Measurements from ENCODE around the gene ULK1. TPM values are rescaled to one million over a fixed set of nuclear protein-coding genes. Genes with fewer than 3 reads are reported as not detected.

Gene ULK1
- total RNA-seq, 1 donor from 2014 or later, result 56.1 TPM

- H3K27ac Mint-ChIP-seq (ENCODE audit: unreplicated experiment), result no peak overlapping the region
- peaks cover 18% of the 10 kb centered on the region for H3K36me3 Mint-ChIP-seq (ENCODE audit: low read depth)
- H3K4me1 Mint-ChIP-seq (ENCODE audit: low read depth), result no peaks in the 10 kb centered on the region
- no peaks in the 10 kb centered on the region for H3K27me3 Mint-ChIP-seq (ENCODE audit: low read depth)
- TF ChIP-seq CTCF (IDR thresholded peaks at IDR 0.05), result no peak
- H3K9me3 Mint-ChIP-seq (ENCODE audit: low read depth), result no peaks in the 10 kb centered on the region
- peak; percentile 10 for DNase-seq (ENCODE audit: low spot score)
- H3K4me3 Mint-ChIP-seq (ENCODE audit: unreplicated experiment), result no peak overlapping the region
These were observed 43.7 kb downstream of the ULK1 start for GRCh38 chr12:131938082-131938481.

GRCh38 chr12:131939007-131939406 is 44.6 kb downstream of the ULK1 start:
- H3K4me1 Mint-ChIP-seq (ENCODE audit: low read depth), result no peaks in the 10 kb centered on the region

GRCh38 chr12:131940141-131940547 is 45.7 kb downstream of the ULK1 start:
- no peaks in the 10 kb centered on the region for H3K27me3 Mint-ChIP-seq (ENCODE audit: low read depth)
- H3K9me3 Mint-ChIP-seq (ENCODE audit: low read depth), result no peaks in the 10 kb centered on the region
- H3K4me3 Mint-ChIP-seq (ENCODE audit: unreplicated experiment), result no peak overlapping the region
- no peak overlapping the region for H3K27ac Mint-ChIP-seq (ENCODE audit: unreplicated experiment)
- H3K4me1 Mint-ChIP-seq (ENCODE audit: low read depth), result no peaks in the 10 kb centered on the region
- peaks cover 15% of the 10 kb centered on the region for H3K36me3 Mint-ChIP-seq (ENCODE audit: low read depth)
- peak; percentile 41 for DNase-seq (ENCODE audit: low spot score)
- no peak for TF ChIP-seq CTCF (IDR thresholded peaks at IDR 0.05)

More at GRCh38 chr12:131939007-131939406, 44.6 kb downstream of the ULK1 start:
- Mint-ChIP-seq H3K27ac (ENCODE audit: unreplicated experiment) (no peak overlapping the region), H3K4me3 (ENCODE audit: unreplicated experiment) (no peak overlapping the region), H3K36me3 (ENCODE audit: low read depth) (peaks cover 14% of the 10 kb centered on the region), H3K9me3 (ENCODE audit: low read depth) (no peaks in the 10 kb centered on the region), H3K27me3 (ENCODE audit: low read depth) (no peaks in the 10 kb centered on the region)
- no peak for TF ChIP-seq CTCF (IDR thresholded peaks at IDR 0.05)
- DNase-seq (ENCODE audit: low spot score), result peak; percentile 57

GRCh38 chr12:131941116-131941986 is 46.9 kb downstream of the ULK1 start:
- Mint-ChIP-seq H3K4me3 (ENCODE audit: unreplicated experiment) (no peak overlapping the region), H3K27me3 (ENCODE audit: low read depth) (no peaks in the 10 kb centered on the region), H3K36me3 (ENCODE audit: low read depth) (peaks cover 16% of the 10 kb centered on the region), H3K9me3 (ENCODE audit: low read depth) (no peaks in the 10 kb centered on the region), H3K27ac (ENCODE audit: unreplicated experiment) (no peak overlapping the region), H3K4me1 (ENCODE audit: low read depth) (no peaks in the 10 kb centered on the region)
- peak; percentile 86 for DNase-seq (ENCODE audit: low spot score)
- TF ChIP-seq CTCF (IDR thresholded peaks at IDR 0.05), result no peak

- peaks cover 16% of the 10 kb centered on the region for H3K36me3 Mint-ChIP-seq (ENCODE audit: low read depth)
- DNase-seq (ENCODE audit: low spot score), result peak; percentile 82
- no peak overlapping the region for H3K27ac Mint-ChIP-seq (ENCODE audit: unreplicated experiment)
- no peaks in the 10 kb centered on the region for H3K4me1 Mint-ChIP-seq (ENCODE audit: low read depth)
- no peak overlapping the region for H3K4me3 Mint-ChIP-seq (ENCODE audit: unreplicated experiment)
- no peak for TF ChIP-seq CTCF (IDR thresholded peaks at IDR 0.05)
- H3K9me3 Mint-ChIP-seq (ENCODE audit: low read depth), result no peaks in the 10 kb centered on the region
- H3K27me3 Mint-ChIP-seq (ENCODE audit: low read depth), result no peaks in the 10 kb centered on the region
These were observed 47.5 kb downstream of the ULK1 start for GRCh38 chr12:131941987-131942341.
